ENCODE results near the gene APBA1. TPM values are rescaled to one million over a fixed set of nuclear protein-coding genes. Genes with fewer than 3 reads are reported as not detected.

Gene APBA1
- total RNA-seq, 1 donor = 11.2 TPM

- no peak overlapping the region for H3K4me3 ChIP-seq (ENCODE audit: low read depth, low read length)
- TF ChIP-seq CTCF (IDR thresholded peaks at IDR 0.05; ENCODE audit: insufficient read depth, low read depth, low read length) = no peak
- DNase-seq (ENCODE audit: low read depth) = no peak
Measured at GRCh38 chr9:69559126-69559525, 113.0 kb downstream of the APBA1 start.

- no peak for DNase-seq (ENCODE audit: low read depth)
- H3K4me3 ChIP-seq (ENCODE audit: low read depth, low read length) = no peak overlapping the region
- no peak for TF ChIP-seq CTCF (IDR thresholded peaks at IDR 0.05; ENCODE audit: insufficient read depth, low read depth, low read length)
Measured at GRCh38 chr9:69556707-69557106, 115.5 kb downstream of the APBA1 start.

- no peak for DNase-seq (ENCODE audit: low read depth)
- no peak for TF ChIP-seq CTCF (IDR thresholded peaks at IDR 0.05; ENCODE audit: insufficient read depth, low read depth, low read length)
- no peak overlapping the region for H3K4me3 ChIP-seq (ENCODE audit: low read depth, low read length)
Measured at GRCh38 chr9:69555802-69556201, 116.4 kb downstream of the APBA1 start.

GRCh38 chr9:69554945-69555344 lies 117.2 kb downstream of the APBA1 start:
- peak; percentile 89 for DNase-seq (ENCODE audit: low read depth)
- TF ChIP-seq CTCF (IDR thresholded peaks at IDR 0.05; ENCODE audit: insufficient read depth, low read depth, low read length) = no peak
- H3K4me3 ChIP-seq (ENCODE audit: low read depth, low read length) = no peak overlapping the region

GRCh38 chr9:69549310-69550202 lies 122.6 kb downstream of the APBA1 start:
- peak; percentile 54 for DNase-seq (ENCODE audit: low read depth)
- no peak overlapping the region for H3K4me3 ChIP-seq (ENCODE audit: low read depth, low read length)
- TF ChIP-seq CTCF (IDR thresholded peaks at IDR 0.05; ENCODE audit: insufficient read depth, low read depth, low read length) = peak; percentile 92

GRCh38 chr9:69548681-69549080 lies 123.5 kb downstream of the APBA1 start:
- TF ChIP-seq CTCF (IDR thresholded peaks at IDR 0.05; ENCODE audit: insufficient read depth, low read depth, low read length) = no peak
- H3K4me3 ChIP-seq (ENCODE audit: low read depth, low read length) = no peak overlapping the region
- DNase-seq (ENCODE audit: low read depth) = no peak
